Measurements from ENCODE around the gene BZW2.
"Not testable (repeated sequence)": the region's sequence is repeated elsewhere in the genome, so short reads cannot be mapped to it uniquely, and the experiment has no call there.

The BZW2 gene

DNA sequence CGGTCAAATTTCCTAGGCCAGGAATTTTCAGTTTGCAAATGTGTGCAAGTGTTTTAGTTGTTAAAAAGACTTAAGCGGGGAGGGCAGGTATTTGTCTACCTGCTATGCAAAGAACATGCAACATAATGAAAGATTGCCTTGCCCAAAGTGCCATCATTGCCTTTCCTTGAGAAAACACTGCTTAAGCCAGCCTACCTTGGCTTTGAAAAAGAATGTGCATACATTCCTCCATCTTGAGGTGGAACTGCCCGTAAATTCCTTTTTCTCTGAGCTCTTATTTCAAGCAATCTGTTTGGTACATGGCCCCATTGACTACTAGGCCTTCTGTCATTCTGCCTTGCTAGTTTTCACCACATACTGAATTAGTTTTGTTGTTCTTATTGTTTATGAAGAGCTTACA is 29.3 kb downstream of the BZW2 start:
- FAIRE-seq, result no peak

DNA sequence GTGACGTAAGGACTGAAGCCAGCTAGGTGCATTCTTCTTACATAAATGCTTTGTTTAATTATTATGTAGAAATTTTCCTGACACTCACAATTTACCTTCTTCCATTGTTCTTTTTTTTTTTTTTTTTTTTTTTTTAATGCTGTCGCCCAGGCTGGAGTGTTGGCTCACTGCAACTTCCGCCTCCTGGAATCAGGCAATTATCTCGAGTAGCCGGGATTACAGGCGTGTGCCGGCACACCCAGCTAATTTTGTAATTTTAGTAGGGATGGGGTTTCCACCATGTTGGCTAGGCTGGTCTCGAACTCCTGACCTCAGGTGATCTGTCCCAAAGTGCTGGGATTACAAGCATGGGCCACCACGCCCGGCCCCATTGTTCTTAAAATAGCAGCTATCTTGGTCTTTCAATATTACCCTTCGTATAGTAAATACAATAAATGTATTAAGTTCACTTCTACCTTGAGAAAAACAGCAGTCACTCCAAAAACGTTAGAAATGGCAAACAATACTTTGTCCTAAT is 32.1 kb downstream of the BZW2 start:
- no peak for FAIRE-seq

DNA sequence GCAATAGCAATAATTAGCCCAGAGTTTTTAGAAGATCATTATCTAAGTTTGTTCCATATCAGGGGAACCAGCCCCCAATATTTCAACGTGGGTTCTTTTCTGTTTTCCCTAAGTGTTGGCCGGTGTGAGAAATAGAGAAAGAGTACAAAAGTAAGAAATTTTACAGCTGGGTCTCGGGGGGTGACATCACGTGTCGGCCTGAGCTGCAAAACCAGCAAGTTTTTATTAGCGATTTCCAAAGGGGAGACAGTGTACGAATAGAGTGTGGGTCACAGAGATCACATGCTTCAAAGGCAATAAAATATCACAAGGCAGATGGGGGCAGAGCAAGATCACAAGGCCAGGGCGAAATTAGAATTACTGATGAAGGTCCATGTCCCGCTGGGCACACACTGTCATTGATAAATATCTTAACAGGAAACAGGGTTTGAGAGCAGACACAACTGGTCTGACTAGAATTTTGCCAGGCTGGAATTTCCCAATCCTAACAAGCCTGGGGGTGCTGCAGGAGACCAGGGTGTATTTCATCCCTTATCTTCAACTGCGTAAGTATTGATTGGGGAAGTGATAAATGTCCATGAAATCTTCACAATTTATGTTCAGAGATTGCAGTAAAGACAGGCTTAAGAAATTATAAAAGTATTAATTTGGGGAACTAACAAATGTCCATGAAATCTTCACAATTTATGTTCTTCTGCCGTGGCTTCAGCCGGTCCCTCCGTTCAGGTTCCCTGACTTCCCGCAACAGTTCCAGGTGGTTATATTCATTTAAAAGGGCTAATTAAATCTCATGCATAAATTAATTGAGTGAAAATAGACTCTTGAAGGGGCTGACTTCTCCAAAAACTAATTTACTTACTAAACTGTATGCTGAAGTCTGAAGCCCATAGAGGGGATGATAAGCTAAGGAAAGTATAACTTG is 32.9 kb downstream of the BZW2 start:
- FAIRE-seq, result not testable (repeated sequence)

DNA sequence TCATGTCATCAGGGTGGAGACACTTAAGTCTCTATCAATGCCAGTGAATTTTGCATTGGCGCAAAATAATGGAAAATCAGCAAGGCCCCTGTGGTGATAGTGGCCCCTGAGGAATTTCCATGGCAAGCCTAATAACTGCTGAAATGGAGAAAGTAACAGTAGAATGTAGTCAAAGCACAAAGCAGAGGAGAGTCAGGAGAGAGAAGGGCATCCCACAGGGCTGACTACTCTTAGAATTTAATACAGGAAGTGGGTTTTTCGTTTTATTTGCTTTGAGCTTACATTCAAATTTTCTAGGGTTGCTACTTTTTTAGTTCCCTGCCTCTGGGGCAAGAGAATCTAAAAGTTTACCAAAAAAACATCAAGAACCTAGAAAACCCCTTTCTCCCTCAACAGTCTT is 39.0 kb downstream of the BZW2 start:
- no peak for FAIRE-seq

DNA sequence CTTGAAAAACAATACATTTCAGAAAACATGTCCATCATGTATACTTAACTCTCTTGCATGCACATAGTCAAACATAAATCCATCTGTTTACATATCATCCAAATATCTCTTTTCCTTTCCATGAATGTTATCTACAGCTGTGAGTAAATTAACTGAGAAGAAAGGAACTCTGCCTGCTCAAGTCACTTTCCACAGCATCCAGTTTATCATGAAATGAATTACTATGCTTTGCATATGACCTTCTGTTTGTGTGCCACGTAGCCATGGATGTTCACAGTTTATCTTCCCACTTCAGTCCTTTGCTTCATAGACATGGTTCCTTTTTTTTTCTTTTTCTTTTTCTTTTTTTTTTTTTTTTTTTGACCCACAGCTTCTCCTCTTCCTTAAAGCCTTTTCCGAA is 39.6 kb downstream of the BZW2 start:
- no peak for FAIRE-seq

DNA sequence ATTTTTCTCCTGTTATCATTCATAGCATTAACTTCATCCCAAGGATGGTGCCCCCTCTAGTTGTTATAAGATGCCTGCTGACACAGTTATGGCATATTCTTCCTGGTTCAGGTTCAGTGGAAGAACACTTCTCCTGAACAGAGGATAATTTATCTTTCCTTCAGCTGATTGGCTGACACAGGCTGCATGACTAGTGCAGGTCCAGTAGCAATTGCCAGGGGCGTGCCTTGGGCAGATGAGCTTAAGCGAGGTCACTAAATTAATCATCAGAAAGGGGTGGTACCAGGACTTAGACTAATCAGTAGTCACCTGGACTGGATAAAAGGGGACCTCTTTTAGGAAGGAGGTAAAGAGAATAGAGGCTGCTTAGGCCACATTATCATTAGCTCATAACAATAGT is 42.3 kb downstream of the BZW2 start:
- no peak for FAIRE-seq

DNA sequence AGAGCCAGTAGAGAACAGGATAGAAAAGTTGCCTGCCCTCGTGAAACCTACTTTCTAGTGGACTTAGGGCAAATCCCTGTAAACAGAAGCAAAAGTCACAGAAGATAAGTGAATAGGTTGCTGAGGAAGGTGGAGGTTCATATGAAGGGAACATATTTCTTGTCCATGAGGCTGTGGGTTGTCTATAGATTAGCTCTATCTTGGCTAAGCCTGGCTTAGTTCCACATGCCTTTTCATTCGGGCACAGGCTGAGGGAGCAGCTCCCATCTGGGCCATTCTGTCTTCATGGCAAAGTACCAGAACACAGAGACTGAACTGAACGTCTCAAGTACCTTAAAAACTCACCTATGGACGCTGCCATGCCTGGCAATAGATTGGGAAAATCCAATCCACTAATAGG is 45.3 kb downstream of the BZW2 start:
- no peak for FAIRE-seq

DNA sequence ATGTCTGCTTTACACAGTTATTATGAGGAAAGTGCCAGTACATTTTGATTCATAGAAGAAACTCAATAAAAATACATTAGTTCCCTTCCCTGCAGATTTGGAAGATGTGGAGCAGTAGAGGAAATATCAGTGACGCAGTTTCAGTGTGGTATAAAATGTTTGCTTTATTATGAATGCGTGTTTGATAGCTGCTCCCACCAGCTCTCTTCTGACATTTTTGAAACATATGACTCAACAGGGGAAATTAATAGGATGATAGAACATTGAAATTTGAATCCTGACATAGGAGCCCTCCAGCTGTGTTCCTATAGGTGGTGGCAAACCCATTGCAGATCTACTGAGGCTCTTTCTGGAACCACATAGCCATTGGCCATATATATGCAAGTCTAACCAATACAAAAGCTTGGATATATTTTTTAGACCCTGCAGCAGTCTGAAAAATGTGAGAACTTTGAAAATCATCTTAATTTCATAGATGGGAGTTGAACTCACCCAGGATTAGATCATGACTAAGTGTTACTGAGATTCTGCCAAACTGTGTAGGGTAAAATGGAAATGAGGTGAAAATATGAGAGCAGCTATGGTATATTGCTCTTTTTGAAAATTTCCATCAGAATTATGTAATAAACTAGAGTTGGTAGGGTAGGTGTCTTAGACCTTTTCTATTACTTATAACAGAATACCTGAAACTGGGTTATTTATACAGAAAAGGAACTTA is 47.8 kb downstream of the BZW2 start:
- FAIRE-seq, result no peak

DNA sequence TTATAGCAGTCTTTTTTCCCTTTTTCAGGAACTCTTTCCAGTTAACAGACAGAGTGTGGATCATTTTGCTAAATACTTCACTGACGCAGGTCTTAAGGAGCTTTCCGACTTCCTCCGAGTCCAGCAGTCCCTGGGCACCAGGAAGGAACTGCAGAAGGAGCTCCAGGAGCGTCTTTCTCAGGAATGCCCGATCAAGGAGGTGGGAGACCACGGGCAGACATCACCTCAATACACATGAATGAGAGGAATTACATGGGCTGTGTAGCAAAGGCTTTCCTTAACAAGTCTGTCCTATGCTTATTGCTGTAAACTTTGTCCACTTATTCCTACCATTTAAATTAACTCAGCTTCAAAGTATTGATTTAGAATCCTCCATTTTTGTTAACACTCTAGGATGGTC is 48.8 kb downstream of the BZW2 start:
- no peak for FAIRE-seq

DNA sequence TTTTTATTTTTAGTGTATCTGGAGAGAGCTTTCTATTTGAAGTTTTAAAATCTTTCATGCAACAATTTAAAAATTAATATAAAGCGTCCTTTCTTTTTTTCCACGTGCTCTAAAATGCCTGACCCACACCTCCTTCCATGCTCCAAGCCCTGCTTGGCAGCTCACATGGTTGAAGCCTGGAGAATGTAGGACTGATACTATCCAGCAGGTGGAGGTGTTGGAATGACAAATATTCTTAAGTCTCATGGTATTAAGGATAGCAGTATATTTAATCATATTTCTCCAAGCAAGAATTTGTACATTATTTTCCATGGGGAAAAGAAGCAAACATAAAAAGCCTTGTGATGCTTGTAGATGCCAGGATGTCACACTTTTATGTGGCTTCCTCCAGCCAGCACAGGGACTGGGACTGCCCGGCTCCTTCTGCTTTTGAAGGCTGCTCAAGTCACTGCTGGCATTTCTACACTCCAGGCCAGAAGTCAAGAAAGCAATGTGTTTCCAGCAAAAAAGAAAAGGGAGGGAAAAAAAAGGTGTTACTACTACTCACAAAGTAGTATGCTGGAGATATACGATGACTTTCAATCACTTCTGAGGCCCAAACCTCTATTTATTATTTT is 49.7 kb downstream of the BZW2 start:
- FAIRE-seq, result peak; percentile 98

DNA sequence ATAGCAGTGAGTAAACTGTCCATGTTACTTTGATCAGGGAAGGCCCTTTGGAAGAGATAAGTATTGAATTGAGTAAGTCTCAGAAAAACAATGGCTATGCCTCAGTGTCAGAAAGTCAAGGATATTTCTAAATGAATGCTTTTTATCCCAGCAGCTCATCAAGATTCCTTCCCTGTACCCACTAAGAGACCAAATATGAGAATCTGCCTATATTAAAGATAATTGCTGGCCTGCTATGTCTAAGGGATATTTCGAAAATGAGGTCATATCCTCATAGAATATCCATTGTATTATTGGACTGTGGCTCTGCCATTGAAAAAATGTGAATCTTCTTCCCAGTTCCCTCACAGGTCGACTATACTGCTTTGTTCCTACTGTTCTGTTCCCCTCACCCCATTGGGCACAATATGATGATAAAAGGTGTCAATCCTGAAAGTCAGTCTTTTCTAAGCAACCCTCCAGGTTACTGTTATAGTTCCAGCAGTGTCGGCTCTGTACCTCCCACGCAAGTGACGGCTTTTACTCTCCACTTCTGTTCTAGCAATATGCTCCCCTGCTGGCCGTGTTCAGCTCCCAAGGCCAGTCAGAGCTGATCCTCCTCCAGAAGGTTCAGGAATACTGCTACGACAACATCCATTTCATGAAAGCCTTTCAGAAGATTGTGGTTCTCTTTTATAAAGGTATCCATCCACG is 51.7 kb downstream of the BZW2 start:
- no peak for FAIRE-seq

DNA sequence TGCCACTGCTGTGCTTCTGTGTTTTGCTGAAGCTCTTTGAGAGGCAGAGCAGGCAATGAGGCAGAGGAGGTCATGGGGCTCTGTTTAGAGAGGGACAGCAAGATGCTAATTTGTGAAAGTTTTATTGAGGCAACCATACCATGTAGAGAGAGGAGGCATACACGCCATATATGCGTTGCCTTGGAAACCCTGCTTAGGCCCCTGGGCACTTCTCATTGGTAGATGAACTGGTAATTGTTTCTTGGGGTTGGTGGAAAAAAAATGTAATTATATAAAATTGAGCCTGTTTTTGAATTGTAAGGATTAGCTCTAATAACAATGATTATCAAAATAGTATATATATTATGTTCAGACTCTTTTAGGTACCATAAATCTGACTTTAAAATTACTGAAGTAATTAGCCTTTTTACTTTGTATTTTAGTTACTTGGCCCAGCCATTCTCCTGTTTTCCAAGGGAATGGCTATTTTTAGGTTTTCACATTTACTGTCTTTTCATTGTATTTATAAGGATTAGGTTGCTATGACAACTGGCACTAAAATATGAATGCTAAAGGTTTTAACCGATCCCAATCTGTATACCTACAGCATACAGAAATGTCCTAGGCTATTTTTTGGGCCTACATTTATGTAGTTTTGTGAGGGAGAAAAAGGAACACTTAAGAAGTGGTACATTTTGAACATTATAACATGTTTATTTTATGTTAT is 52.4 kb downstream of the BZW2 start:
- FAIRE-seq, result no peak

DNA sequence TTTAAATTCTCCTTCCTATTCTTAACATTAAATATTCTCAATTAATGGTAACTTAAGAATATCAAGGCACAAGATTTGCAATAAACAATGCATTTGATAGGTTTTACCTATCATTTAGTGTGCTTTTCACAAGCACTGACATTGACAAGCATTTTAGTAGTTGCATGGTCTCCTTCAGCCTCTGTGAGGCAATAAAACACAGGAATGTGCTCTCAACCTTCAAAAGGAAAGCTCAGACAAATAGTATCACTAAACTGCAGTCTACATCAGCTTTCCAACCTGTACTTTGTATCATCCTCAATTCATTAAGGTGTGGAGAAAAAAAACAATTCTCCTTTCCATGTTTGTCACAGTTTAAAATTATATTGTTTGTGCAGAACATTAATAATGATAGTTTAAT is 56.5 kb downstream of the BZW2 start:
- FAIRE-seq, result no peak

DNA sequence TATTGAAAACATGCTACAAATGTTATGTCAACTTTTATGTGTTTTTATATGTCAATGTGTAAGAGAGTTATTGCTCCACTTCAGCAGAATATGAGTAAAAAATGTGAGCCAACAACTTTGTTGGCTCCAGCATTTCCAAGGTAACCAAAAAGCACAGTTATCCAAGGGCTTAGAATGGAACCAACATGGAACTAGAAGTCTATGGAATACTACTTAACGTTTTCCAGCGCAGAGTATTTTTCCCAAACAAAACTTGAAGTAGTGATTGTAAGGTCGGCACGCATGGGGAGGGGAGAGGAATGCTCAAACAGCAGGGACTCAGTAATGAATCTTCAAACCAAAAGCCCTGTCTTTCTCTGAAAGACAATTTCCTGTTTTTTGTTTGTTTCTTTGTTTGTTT is 62.5 kb downstream of the BZW2 start:
- no peak for FAIRE-seq

DNA sequence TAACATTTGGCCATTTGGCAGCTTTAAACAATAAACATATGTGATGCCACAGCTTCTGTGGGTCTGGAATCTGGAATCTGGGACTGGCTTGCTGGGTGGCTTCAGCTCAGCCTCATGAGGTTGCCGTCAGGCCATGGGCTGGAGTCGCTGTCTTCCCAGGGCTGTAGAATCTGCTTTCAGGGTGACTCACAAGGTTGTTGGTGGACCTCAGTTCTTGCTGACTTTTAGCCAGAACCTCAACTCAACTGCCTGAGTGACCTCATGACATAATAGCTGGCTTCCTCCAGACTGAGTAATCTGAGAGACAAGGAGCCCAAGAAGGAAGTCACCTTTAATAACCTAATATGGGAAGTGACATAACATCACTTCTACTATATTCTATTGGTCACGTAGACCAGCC is 63.0 kb downstream of the BZW2 start:
- no peak for FAIRE-seq

DNA sequence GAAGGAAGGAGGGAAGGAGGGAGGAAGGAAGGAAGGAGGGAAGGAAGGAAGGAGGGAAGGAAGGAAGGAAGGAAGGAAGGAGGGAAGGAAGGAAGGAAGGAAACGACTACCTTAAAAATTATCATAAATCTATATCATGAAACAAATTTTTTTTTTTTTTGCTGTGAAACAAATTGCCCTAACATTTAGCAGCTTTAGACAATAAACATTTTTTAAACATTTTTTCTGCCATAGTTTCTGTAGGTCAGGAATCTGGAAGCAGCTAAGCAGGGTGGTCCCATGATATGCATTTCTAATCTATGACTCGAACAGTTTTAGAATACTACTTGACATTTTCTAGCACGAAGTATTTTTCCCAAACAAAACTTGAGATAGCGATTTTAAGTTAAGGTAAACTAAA is 64.7 kb downstream of the BZW2 start:
- no peak for FAIRE-seq

DNA sequence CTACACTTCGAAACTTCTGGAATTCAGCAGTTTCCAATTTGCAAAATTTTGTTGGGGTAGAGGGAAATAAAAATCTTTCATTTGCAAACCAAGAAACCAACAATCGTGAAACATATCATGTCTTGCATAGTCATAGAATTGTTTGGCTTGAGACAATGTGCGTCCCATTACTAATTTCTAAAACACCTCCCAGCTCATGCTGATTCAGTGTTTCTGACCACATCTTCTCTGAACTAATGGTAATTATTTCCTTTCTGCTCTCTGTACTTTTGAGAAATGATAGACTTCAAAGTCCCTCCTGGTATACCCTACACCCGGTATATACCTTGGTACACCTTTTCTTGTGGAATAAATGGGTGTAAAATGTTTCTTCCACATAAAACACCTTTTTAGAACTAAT is 65.7 kb downstream of the BZW2 start:
- FAIRE-seq, result no peak

DNA sequence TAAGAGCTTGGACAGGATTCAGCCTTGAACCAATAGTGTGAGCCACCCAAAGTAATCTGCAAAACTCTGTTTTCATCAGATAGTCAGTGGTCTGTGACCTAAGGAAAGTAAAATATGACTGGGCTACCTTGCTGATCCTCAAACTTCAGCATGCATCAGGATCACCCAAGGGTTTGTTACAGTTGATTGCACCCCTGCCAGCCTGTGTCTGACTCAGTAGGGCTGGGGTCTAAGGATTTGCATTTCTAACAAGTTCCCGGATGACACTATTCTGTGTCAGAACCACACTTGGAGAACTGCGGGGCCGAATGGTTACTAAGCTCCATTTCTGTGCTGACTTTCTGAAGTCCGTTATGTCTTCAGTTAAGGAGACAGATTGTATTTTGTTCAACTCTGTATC is 66.9 kb downstream of the BZW2 start:
- no peak for FAIRE-seq

DNA sequence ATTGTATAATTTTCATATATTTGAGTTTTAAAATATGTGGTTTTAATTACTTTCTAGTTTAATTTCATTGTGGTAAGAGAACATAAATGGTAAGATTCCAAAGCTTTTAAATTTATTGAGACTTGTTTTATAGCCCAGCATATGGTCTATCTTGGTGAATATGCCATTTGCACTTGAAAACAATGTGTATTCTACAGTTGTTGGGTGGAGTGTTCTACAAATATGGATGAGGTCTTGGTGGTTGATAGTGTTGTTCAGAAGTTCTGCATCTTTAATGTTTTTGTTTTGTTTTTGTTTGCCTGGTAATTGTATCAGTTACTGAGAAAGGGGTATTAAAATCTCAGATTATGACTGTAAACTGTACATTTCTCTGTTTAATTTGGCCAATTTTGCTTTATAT is 69.9 kb downstream of the BZW2 start:
- FAIRE-seq, result no peak

DNA sequence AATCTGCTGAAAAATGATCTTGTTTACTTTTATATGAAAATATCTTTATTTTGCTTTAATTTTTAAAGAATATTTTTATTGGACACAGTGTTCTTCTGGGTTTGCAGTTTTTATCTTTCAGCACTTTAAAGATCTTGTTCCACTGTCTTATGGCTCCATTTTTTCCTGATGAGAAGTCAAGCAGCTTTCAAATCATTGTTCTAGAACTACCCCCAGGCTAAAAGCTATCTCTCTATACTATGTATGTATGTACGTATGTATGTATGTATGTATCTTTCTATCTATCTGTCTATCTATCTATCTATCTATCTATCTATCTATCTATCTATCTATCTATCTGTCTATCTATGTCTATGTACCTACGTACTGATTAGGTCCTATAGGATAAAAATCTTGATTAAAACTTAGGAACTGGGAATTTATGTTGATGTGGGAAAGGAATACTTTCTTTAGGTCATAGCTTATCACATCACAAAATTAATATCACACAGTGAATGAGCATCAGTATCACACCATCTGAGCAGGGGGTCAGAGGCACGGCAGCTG is 72.2 kb downstream of the BZW2 start:
- FAIRE-seq, result no peak

DNA sequence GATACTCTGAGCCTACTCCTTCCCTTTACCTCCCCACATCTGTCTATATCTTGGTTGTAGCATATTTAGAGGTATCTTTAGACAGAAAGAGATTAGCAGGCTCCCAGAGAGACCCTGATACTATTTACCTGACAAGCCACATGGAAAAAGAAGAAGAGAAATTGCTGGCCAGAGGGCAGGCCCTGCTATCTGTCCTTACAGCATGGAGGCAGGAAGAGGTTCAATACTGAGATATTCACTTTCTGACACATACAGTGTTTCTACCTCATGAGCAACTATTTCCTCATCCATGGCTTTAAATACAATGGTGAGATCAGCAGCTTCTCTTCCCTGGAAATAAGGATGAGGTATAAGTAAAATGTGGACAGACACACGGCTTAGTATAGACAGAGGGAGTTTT is 73.7 kb downstream of the BZW2 start:
- no peak for FAIRE-seq

DNA sequence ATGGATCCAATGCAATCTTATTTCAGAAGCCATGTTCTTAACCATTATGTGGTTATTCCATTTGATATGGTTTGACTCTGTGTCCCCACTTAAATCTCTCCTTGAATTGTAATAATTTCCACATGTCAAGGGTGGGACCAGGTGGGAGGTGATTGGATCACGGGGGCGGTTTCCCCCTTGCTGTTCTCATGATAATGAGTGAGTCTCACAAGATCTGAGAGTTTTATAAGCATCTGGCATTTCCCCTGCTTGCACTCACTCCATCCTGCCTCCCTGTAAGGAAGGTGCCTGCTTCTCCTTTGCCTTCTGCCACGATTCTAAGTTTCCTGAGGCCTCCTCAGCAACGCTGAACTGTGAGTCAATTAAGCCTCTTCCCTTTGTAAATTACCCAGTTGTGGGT is 75.6 kb downstream of the BZW2 start:
- FAIRE-seq, result no peak
